H9 (cell line): Measurements from ENCODE around the gene KDM2B. TPM values are rescaled to one million over a fixed set of nuclear protein-coding genes. Genes with fewer than 3 reads are reported as not detected.
A peak's percentile ranks its signal among the peaks of the same experiment; 100 is the strongest.

Source experiments
- DNase-seq: peaks from one replicate; pipeline ENCODE4 v3.0.0-alpha.2; 2017
- H2AFZ ChIP-seq: one replicate; pipeline ENCODE4 v1.6.1; 2013; ENCODE audit warnings: mild to moderate bottlenecking, low read length, control low read depth, moderate library complexity
- H2AK5ac ChIP-seq: 2 replicates; pipeline ENCODE4 v1.6.1; 2013; ENCODE audit warnings: low read length, control low read depth, mixed read lengths; ENCODE audit not compliant: insufficient read length
- H2BK120ac ChIP-seq: one replicate; pipeline ENCODE4 v1.6.1; 2013; ENCODE audit warnings: low read depth, mild to moderate bottlenecking, low read length, control low read depth, inconsistent platforms; ENCODE audit not compliant: poor library complexity, severe bottlenecking
- H2BK12ac ChIP-seq: 2 replicates; pipeline ENCODE4 v1.6.1; 2013; ENCODE audit warnings: low read length, control low read depth, mixed read lengths, low read depth; ENCODE audit not compliant: insufficient read length
- H2BK15ac ChIP-seq: 2 replicates; pipeline ENCODE4 v1.6.1; 2013; ENCODE audit warnings: low read depth, low read length, control low read depth
- H2BK20ac ChIP-seq: one replicate; pipeline ENCODE4 v1.6.1; 2013; ENCODE audit warnings: low read depth, mild to moderate bottlenecking, low read length, control low read depth, inconsistent platforms; ENCODE audit not compliant: poor library complexity, severe bottlenecking
- H2BK5ac ChIP-seq: 2 replicates; pipeline ENCODE4 v1.6.1; 2013; ENCODE audit warnings: low read length, control low read depth, mixed read lengths; ENCODE audit not compliant: insufficient read length
- H3K14ac ChIP-seq: 2 replicates; pipeline ENCODE4 v1.6.1; 2013; ENCODE audit warnings: low read length, control low read depth; ENCODE audit not compliant: insufficient read depth
- H3K18ac ChIP-seq: 2 replicates; pipeline ENCODE4 v1.6.1; 2013; ENCODE audit warnings: low read depth, mild to moderate bottlenecking, mixed read lengths, low read length, control low read depth; ENCODE audit not compliant: insufficient read length
- H3K23ac ChIP-seq: 2 replicates; pipeline ENCODE4 v1.6.1; 2013; ENCODE audit warnings: low read length, control low read depth, mixed read lengths, low read depth; ENCODE audit not compliant: insufficient read length
- H3K23me2 ChIP-seq: 2 replicates; pipeline ENCODE4 v1.6.1; 2013; ENCODE audit warnings: low read depth, mild to moderate bottlenecking, mixed read lengths, low read length, control low read depth; ENCODE audit not compliant: insufficient read length, poor library complexity, severe bottlenecking
- H3K27ac ChIP-seq: 2 replicates; pipeline ENCODE4 v1.5.1; 2013; ENCODE audit warnings: low read length, control low read depth, mixed read lengths, low read depth; ENCODE audit not compliant: insufficient read length
- H3K27me3 ChIP-seq: 2 replicates; pipeline ENCODE4 v1.6.1; 2013; ENCODE audit warnings: low read length, control low read depth, inconsistent platforms; ENCODE audit not compliant: insufficient read depth
- H3K4ac ChIP-seq: 2 replicates; pipeline ENCODE4 v1.6.1; 2013; ENCODE audit warnings: low read depth, mild to moderate bottlenecking, control low read depth, inconsistent platforms, low read length, moderate library complexity
- H3K4me1 ChIP-seq: 2 replicates; pipeline ENCODE4 v1.6.1; 2013; ENCODE audit warnings: low read length, control low read depth, inconsistent platforms; ENCODE audit not compliant: insufficient read depth
- H3K4me2 ChIP-seq: 2 replicates; pipeline ENCODE4 v1.6.1; 2013; ENCODE audit warnings: low read length, control low read depth, mixed read lengths; ENCODE audit not compliant: insufficient read length, insufficient read depth
- H3K56ac ChIP-seq: 2 replicates; pipeline ENCODE4 v1.6.1; 2013; ENCODE audit warnings: low read depth, mild to moderate bottlenecking, mixed read lengths, low read length, control low read depth; ENCODE audit not compliant: insufficient read length
- H3K79me1 ChIP-seq: 2 replicates; pipeline ENCODE4 v1.6.1; 2013; ENCODE audit warnings: low read depth, mild to moderate bottlenecking, moderate library complexity, low read length, control low read depth, inconsistent platforms; ENCODE audit not compliant: insufficient read depth, poor library complexity, severe bottlenecking
- H3K79me2 ChIP-seq: 2 replicates; pipeline ENCODE4 v1.6.1; 2013; ENCODE audit warnings: low read length, control low read depth, inconsistent platforms; ENCODE audit not compliant: insufficient read depth
- H3K9ac ChIP-seq: 2 replicates; pipeline ENCODE4 v1.6.1; 2013; ENCODE audit warnings: low read length, control low read depth, mixed read lengths; ENCODE audit not compliant: insufficient read length; ENCODE audit errors: extremely low read depth
- H3K9me3 ChIP-seq: one replicate; pipeline ENCODE4 v1.6.1; 2013; ENCODE audit warnings: low read depth, low read length, inconsistent platforms; ENCODE audit not compliant: control insufficient read depth
- H3T11ph ChIP-seq: one replicate; pipeline ENCODE4 v1.6.1; 2013; ENCODE audit warnings: mild to moderate bottlenecking, low read length, control low read depth, inconsistent platforms
- H4K20me1 ChIP-seq: one replicate; pipeline ENCODE4 v1.6.1; 2013; ENCODE audit not compliant: control insufficient read depth, insufficient read length, insufficient read depth
- H4K5ac ChIP-seq: 2 replicates; pipeline ENCODE4 v1.6.1; 2013; ENCODE audit warnings: low read depth, mild to moderate bottlenecking, mixed read lengths, low read length, control low read depth; ENCODE audit not compliant: insufficient read length
- H4K8ac ChIP-seq: replicated peaks from 2 replicates; pipeline ENCODE4 v1.6.1; 2013; ENCODE audit warnings: low read length, control low read depth, mixed read lengths, low read depth; ENCODE audit not compliant: insufficient read length
- H4K91ac ChIP-seq: 2 replicates; pipeline ENCODE4 v1.6.1; 2013; ENCODE audit warnings: low read depth, mild to moderate bottlenecking, moderate library complexity, mixed read lengths, low read length, control low read depth; ENCODE audit not compliant: insufficient read length
- H3K27ac Mint-ChIP-seq, 3 experiments: 2 replicates in 2 of 3; 3 replicates in 1 of 3; pipeline ENCODE4 v1.8.0; 2020 to 2021; ENCODE audit warnings: mixed read lengths in 3 of 3, mild to moderate bottlenecking in 1 of 3, moderate library complexity in 1 of 3
- H3K27me3 Mint-ChIP-seq: 2 replicates; pipeline ENCODE4 v1.8.0; 2021; ENCODE audit warnings: low read depth, mild to moderate bottlenecking, moderate library complexity, mixed read lengths
- H3K36me3 Mint-ChIP-seq, 3 experiments: 2 replicates in 2 of 3; 3 replicates in 1 of 3; pipeline ENCODE4 v1.8.0; 2020 to 2021; ENCODE audit warnings: low read depth in 3 of 3, mixed read lengths in 3 of 3; ENCODE audit not compliant: insufficient read depth in 1 of 3
- H3K4me1 Mint-ChIP-seq, 2 experiments: 2 replicates each; pipeline ENCODE4 v1.8.0; 2020; ENCODE audit warnings: mixed read lengths in 2 of 2
- H3K4me3 Mint-ChIP-seq, 2 experiments: 2 replicates in 1 of 2; 3 replicates in 1 of 2; pipeline ENCODE4 v1.8.0; 2020 to 2021; ENCODE audit warnings: mild to moderate bottlenecking in 2 of 2, mixed read lengths in 2 of 2, moderate library complexity in 1 of 2
- H3K9me3 Mint-ChIP-seq, 2 experiments: 2 replicates in 1 of 2; 3 replicates in 1 of 2; pipeline ENCODE4 v1.8.0; 2020; ENCODE audit warnings: mild to moderate bottlenecking in 2 of 2, mixed read lengths in 2 of 2, moderate library complexity in 1 of 2
- WGBS: extraction: QIAGEN DNeasy Blood & Tissue Kit; methylation state at CpG from one replicate; pipeline ENCODE4 v1.1.7; 2013; ENCODE audit warnings: missing lambda C conversion rate, low lambda C conversion rate, mixed read lengths; ENCODE audit not compliant: insufficient read length; ENCODE audit errors: extremely low coverage; 5-methylcytosine and 5-hydroxymethylcytosine counted together
- total RNA-seq: library from RNA; stranded (reverse); gene quantifications from 2 replicates; pipeline ENCODE4 v1.2.1, GENCODE V29; 2021
- TF ChIP-seq, protein P1 (sequence below): fragments of 200-600 bp; sonication (generic); conservative IDR thresholded peaks from 3 replicates; pipeline ENCODE4 v1.8.0; 2021; ENCODE audit warnings: antibody characterized with exemption, mild to moderate bottlenecking

The KDM2B gene
- total RNA-seq, 1 experiment from 2014 or later: 143 TPM

DNA sequence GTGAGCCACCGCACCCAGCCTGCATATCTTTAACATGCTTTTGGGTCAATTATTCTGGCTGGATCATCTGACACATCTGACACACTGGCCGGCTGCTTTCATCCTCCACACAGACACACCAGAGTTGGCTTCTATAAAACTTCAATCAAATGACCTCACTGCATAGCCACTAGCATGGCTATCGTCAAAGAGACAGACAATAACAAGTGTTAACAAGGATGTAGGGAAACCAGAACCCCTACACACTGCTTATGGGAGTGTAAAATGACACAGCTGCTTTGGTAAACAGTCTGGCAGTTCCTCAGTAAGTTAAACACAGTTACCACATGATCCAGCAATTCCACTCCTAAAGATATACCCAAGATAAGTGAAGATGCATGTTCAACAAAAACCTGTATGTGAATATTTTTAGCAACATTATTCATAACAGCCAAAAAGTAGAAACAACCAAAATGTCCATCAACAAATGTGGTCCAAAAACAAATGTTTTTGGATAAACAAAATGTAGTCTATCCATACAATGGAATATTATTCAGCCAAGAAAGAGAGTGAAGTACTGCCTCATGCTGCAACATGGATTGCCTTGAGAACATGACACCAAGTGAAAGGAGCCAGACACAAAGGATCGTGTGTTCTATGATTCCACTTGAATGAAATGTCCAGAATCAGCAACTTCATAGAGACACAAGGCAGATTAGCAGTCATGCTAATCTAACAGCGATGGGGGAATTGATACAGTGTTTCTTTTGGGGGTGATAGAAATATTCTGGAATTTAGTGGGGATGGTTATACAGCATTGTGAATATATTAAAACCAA lies 10.1 kb downstream of the KDM2B start:
- H2BK15ac ChIP-seq: no peak overlapping the region
- no peak overlapping the region for H4K91ac ChIP-seq
- TF ChIP-seq, protein P1, sequence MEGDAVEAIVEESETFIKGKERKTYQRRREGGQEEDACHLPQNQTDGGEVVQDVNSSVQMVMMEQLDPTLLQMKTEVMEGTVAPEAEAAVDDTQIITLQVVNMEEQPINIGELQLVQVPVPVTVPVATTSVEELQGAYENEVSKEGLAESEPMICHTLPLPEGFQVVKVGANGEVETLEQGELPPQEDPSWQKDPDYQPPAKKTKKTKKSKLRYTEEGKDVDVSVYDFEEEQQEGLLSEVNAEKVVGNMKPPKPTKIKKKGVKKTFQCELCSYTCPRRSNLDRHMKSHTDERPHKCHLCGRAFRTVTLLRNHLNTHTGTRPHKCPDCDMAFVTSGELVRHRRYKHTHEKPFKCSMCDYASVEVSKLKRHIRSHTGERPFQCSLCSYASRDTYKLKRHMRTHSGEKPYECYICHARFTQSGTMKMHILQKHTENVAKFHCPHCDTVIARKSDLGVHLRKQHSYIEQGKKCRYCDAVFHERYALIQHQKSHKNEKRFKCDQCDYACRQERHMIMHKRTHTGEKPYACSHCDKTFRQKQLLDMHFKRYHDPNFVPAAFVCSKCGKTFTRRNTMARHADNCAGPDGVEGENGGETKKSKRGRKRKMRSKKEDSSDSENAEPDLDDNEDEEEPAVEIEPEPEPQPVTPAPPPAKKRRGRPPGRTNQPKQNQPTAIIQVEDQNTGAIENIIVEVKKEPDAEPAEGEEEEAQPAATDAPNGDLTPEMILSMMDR: no peak
- no peak for DNase-seq
- no peaks in the 10 kb centered on the region for H4K20me1 ChIP-seq
- peaks cover 7% of the 10 kb centered on the region; the same call in 1 of the 2 replicates for H3K79me2 ChIP-seq
- no peak overlapping the region for H3K27ac ChIP-seq
- no peaks in the 10 kb centered on the region for H3K23me2 ChIP-seq
- no peak overlapping the region for H4K8ac ChIP-seq
- no peak overlapping the region for H3K4me2 ChIP-seq
- no peaks in the 10 kb centered on the region for H3K27me3 Mint-ChIP-seq
- no peaks in the 10 kb centered on the region for H3K9me3 ChIP-seq
- H3K4me1 ChIP-seq: no peaks in the 10 kb centered on the region
- H3K18ac ChIP-seq: no peak overlapping the region
- no peak overlapping the region for H2BK12ac ChIP-seq
- peaks cover 18 to 28% of the 10 kb centered on the region in 2 experiments for H3K4me1 Mint-ChIP-seq
- H3K79me1 ChIP-seq: peaks cover 8% of the 10 kb centered on the region
- no peak overlapping the region for H3T11ph ChIP-seq
- peak overlapping the region in 2 of 3 experiments; percentile 59 to 79; a peak in 3 of 7 replicates for H3K27ac Mint-ChIP-seq
- no peak overlapping the region for H3K56ac ChIP-seq
- H2BK120ac ChIP-seq: no peak overlapping the region
- no peak overlapping the region for H3K14ac ChIP-seq
- no peak overlapping the region for H2AFZ ChIP-seq
- WGBS: no CpG with 5 or more reads among the region's 5 CpGs
- H3K36me3 Mint-ChIP-seq: peaks cover 53 to 80% (median 72%) of the 10 kb centered on the region in 3 experiments
- no peaks in the 10 kb centered on the region for H3K27me3 ChIP-seq
- no peak overlapping the region for H3K9ac ChIP-seq
- no peak overlapping the region for H3K4ac ChIP-seq
- no peaks in the 10 kb centered on the region for H3K9me3 Mint-ChIP-seq
- H2BK20ac ChIP-seq: no peak overlapping the region
- H3K4me3 Mint-ChIP-seq: no peak overlapping the region
- no peak overlapping the region for H2BK5ac ChIP-seq
- H3K23ac ChIP-seq: no peak overlapping the region
- no peak overlapping the region for H2AK5ac ChIP-seq
- H4K5ac ChIP-seq: no peak overlapping the region
